K562 (cell line): ENCODE data around the gene KDM4C.

Source experiments
- MCM2 ChIP-seq: fragments of 450-650 bp; IDR thresholded peaks from 2 replicates; pipeline ENCODE4 v1.6.1; 2017; ENCODE audit warnings: low read depth, mild to moderate bottlenecking
- ZBTB1 ChIP-seq: sonication (generic); formaldehyde crosslinking; IDR thresholded peaks from 2 replicates; pipeline ENCODE4 v1.8.1; 2023; ENCODE audit warnings: missing genetic modification reagents, low read depth, mild to moderate bottlenecking, borderline replicate concordance
- TF ChIP-seq, protein P1 (sequence below), 3 experiments: IDR thresholded peaks in 2 of 3; conservative IDR thresholded peaks in 1 of 3; 2 replicates each; pipeline ENCODE4 v1.5.1; 2011 to 2012; ENCODE audit warnings: low read length in 3 of 3, mild to moderate bottlenecking in 3 of 3, control low read depth in 2 of 3, improper control_type of control experiment in 1 of 3, inconsistent platforms in 1 of 3, low read depth in 1 of 3, mixed read lengths in 1 of 3, moderate library complexity in 1 of 3; ENCODE audit not compliant: insufficient read depth in 2 of 3

- TF ChIP-seq ZBTB1 (CRISPR knock-in tag) = no peak
- no peak for TF ChIP-seq MCM2
- TF ChIP-seq, protein P1, sequence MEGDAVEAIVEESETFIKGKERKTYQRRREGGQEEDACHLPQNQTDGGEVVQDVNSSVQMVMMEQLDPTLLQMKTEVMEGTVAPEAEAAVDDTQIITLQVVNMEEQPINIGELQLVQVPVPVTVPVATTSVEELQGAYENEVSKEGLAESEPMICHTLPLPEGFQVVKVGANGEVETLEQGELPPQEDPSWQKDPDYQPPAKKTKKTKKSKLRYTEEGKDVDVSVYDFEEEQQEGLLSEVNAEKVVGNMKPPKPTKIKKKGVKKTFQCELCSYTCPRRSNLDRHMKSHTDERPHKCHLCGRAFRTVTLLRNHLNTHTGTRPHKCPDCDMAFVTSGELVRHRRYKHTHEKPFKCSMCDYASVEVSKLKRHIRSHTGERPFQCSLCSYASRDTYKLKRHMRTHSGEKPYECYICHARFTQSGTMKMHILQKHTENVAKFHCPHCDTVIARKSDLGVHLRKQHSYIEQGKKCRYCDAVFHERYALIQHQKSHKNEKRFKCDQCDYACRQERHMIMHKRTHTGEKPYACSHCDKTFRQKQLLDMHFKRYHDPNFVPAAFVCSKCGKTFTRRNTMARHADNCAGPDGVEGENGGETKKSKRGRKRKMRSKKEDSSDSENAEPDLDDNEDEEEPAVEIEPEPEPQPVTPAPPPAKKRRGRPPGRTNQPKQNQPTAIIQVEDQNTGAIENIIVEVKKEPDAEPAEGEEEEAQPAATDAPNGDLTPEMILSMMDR (IDR thresholded peaks at IDR 0.05 in 2 of 3, conservative IDR thresholded peaks at IDR 0.05 in 1 of 3; ENCODE audit: insufficient read depth in 2 of 3, low read depth in 1 of 3, low read length in 3 of 3) = no peak
Measured at GRCh38 chr9:6956879-6957278, 199.1 kb downstream of the KDM4C start.
